ENCODE data around the gene ORC1.

DNA sequence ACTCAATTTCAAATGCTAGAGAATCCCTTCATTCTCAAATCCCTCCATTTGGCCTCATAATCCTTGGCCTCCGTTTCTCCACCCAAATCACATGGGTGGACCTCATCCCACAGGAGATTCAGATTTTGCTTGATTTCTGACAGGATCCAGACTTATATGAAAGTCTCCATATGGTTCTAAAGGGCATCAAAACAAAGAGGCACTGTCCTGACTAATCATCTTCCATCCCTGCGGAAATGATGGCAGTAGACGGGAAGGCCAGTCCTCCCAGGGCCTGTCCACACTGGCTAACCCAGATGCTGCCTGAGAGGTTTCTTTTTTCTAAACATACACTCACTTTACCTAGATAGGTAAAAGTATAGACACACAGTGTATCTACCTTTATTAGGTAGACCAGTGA lies 18.8 kb downstream of the ORC1 start:
- TF ChIP-seq, protein P1, sequence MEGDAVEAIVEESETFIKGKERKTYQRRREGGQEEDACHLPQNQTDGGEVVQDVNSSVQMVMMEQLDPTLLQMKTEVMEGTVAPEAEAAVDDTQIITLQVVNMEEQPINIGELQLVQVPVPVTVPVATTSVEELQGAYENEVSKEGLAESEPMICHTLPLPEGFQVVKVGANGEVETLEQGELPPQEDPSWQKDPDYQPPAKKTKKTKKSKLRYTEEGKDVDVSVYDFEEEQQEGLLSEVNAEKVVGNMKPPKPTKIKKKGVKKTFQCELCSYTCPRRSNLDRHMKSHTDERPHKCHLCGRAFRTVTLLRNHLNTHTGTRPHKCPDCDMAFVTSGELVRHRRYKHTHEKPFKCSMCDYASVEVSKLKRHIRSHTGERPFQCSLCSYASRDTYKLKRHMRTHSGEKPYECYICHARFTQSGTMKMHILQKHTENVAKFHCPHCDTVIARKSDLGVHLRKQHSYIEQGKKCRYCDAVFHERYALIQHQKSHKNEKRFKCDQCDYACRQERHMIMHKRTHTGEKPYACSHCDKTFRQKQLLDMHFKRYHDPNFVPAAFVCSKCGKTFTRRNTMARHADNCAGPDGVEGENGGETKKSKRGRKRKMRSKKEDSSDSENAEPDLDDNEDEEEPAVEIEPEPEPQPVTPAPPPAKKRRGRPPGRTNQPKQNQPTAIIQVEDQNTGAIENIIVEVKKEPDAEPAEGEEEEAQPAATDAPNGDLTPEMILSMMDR (IDR thresholded peaks at IDR 0.05), result no peak
- TF ChIP-seq POLR2A (IDR thresholded peaks at IDR 0.05), result no peak
